Measurements from ENCODE around the gene MAFG. TPM values are rescaled to one million over a fixed set of nuclear protein-coding genes. Genes with fewer than 3 reads are reported as not detected.
A peak's percentile ranks its signal among the peaks of the same experiment; 100 is the strongest.

The MAFG gene
- total RNA-seq, 1 experiment from 2014 or later, result 29.1 TPM

DNA sequence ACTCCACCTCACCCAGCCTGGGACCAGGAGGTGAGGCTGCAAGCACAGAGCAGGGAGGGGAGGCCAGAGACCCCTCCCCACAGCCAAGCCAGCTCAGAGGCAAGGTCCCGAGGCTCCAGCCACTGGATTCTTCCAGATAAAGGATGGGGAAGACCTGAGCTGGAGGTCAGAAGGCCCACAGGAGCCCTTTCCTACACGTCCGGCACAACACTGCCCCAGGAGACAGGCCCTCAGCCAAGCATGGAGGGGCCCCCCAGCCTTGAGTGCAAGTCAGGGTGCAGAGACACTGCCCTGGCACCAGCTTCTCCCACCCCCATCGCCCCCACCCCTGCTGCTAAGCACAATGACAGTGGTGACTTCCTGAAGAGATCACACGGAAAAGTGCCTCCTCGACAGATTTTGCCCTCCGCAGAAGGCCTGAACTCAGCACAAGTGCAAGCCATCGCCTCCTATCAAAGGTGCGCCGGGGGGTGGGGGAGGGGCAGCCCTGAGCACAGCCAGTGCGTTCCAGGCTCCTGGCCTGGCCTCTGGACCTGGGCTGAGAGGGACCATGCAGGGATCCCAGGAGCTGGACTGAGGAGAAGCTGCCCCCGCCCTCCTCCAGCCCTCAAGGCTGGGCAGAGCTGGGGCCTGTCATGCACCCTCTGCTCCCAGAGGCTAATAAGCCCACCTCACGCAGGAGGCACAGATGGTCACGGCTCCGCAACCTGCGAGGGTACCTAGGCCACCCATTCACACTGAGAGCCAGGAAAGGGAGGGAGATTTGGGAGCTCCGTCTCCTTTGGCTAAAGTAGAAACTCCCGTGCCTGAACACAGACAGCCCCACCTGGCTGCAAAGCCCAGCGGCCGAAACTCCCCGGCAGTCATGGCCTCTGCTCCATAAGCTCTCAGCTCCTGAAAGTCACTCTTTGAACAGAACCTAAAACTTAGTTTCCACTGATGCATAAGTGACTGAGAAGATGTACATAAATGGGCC is 2.7 kb downstream of the MAFG start:
- Mint-ChIP-seq H3K4me3 (ENCODE audit: unreplicated experiment) (no peak overlapping the region), H3K4me1 (ENCODE audit: low read depth, unreplicated experiment) (peaks cover 17% of the 10 kb centered on the region), H3K9me3 (ENCODE audit: unreplicated experiment) (no peaks in the 10 kb centered on the region), H3K27ac (ENCODE audit: unreplicated experiment) (peak overlapping the region; percentile 85), H3K27me3 (ENCODE audit: insufficient read depth, unreplicated experiment) (no peaks in the 10 kb centered on the region), H3K36me3 (ENCODE audit: insufficient read depth, unreplicated experiment) (peaks cover 39% of the 10 kb centered on the region)
- H3K36me3 ChIP-seq (ENCODE audit: control insufficient read depth, insufficient read depth, low read length), result peaks cover 3% of the 10 kb centered on the region
- no TSS peak for BruUV-seq (replicated peaks)
- CTCF ChIA-PET, result interaction anchor here (1.5 to 1.6 kb wide), 2 partner anchors 95 to 98 kb away, joined by 4 to 10 read pairs; partner anchors contain the start of genes CENPX and LRRC45
- no peaks in the 10 kb centered on the region for H3K27me3 ChIP-seq (replicated peaks; ENCODE audit: control insufficient read depth, insufficient read depth, low read length)
- TF ChIP-seq, protein P1, sequence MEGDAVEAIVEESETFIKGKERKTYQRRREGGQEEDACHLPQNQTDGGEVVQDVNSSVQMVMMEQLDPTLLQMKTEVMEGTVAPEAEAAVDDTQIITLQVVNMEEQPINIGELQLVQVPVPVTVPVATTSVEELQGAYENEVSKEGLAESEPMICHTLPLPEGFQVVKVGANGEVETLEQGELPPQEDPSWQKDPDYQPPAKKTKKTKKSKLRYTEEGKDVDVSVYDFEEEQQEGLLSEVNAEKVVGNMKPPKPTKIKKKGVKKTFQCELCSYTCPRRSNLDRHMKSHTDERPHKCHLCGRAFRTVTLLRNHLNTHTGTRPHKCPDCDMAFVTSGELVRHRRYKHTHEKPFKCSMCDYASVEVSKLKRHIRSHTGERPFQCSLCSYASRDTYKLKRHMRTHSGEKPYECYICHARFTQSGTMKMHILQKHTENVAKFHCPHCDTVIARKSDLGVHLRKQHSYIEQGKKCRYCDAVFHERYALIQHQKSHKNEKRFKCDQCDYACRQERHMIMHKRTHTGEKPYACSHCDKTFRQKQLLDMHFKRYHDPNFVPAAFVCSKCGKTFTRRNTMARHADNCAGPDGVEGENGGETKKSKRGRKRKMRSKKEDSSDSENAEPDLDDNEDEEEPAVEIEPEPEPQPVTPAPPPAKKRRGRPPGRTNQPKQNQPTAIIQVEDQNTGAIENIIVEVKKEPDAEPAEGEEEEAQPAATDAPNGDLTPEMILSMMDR (IDR thresholded peaks at IDR 0.05; ENCODE audit: insufficient read depth in 1 of 2, low read depth in 1 of 2, low read length in 1 of 2, severe bottlenecking in 1 of 2, unreplicated experiment in 1 of 2), result no peak
- peaks cover 14% of the 10 kb centered on the region for H3K4me1 ChIP-seq
- no peak overlapping the region for H3K4me3 ChIP-seq (ENCODE audit: low read depth, low read length)
- no peak for DNase-seq
- intact Hi-C loops (cut with micrococcal nuclease; ENCODE audit: unreplicated experiment), result loop anchor here (5.0 kb wide), 2 partner anchors 97 to 597 kb away; partner anchors contain the start of genes CENPX and LRRC45
- H3K9me3 ChIP-seq, result no peaks in the 10 kb centered on the region
- POLR2A ChIA-PET, result interaction anchor here (0.7 to 1.1 kb wide), 2 partner anchors 14 to 256 kb away, joined by 3 read pairs; partner anchors contain the start of gene PCYT2

DNA sequence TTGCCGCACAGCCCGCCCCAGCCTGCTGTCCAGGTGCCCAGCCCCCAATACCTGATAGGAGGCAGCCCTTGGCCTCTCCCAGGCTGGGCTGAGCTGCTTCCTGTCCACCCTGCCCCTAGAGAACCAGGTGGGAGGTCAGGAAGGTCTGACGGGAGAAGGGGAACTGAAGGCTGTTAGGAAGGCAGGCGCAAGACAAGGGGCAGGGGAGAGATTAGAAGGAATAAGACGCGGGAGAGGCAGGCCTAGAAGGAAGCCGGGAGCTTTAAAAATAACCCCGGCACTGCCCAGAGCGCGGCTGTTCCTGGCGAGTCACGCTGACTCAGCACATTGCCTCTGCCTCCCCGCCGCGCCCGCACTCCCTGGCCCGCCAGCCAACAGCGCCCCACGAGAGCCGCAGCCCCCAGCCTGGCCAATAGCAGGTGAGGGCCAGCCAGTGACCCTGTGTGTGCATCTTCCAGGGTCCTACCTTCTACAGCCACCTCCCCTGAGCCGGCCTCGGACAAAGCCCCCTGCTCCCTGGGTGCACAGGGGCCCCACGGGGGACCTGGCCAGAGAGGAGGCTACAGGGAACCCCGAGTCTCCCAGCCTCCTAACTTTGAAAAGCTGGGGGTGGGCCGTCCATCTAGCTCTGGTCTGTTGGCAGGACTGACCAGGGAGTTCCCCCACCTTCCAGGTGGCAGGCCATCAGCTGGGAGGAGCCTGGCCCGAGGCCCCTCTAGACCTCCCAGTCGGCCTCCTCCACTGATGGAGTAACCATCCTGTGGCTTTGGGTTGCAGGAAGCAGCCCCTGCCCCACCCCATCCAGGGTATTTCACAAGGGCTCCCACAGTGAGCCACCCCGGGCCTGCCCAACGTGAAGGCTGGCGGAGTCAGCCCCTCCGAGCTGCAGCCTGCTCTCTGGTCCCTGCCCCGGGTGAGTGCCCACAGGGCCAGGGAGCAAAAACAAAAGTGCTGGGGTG is 4.0 kb downstream of the MAFG start:
- Mint-ChIP-seq H3K4me1 (ENCODE audit: low read depth, unreplicated experiment) (peaks cover 24% of the 10 kb centered on the region), H3K4me3 (ENCODE audit: unreplicated experiment) (no peak overlapping the region), H3K27me3 (ENCODE audit: insufficient read depth, unreplicated experiment) (no peaks in the 10 kb centered on the region), H3K36me3 (ENCODE audit: insufficient read depth, unreplicated experiment) (peaks cover 52% of the 10 kb centered on the region), H3K9me3 (ENCODE audit: unreplicated experiment) (no peaks in the 10 kb centered on the region), H3K27ac (ENCODE audit: unreplicated experiment) (peak overlapping the region; percentile 86)
- TF ChIP-seq, protein P1 (IDR thresholded peaks at IDR 0.05; ENCODE audit: insufficient read depth in 1 of 2, low read depth in 1 of 2, low read length in 1 of 2, severe bottlenecking in 1 of 2, unreplicated experiment in 1 of 2), result no peak
- Histone ChIP-seq H3K27me3 (replicated peaks; ENCODE audit: control insufficient read depth, insufficient read depth, low read length) (no peaks in the 10 kb centered on the region), H3K36me3 (ENCODE audit: control insufficient read depth, insufficient read depth, low read length) (peaks cover 6% of the 10 kb centered on the region), H3K9me3 (no peaks in the 10 kb centered on the region), H3K4me3 (ENCODE audit: low read depth, low read length) (no peak overlapping the region), H3K4me1 (peaks cover 14% of the 10 kb centered on the region)
- POLR2A ChIA-PET, result interaction anchor here (1.1 kb wide), 1 partner anchor 12 kb away, joined by 3 read pairs; the partner anchor contains the start of gene PCYT2
- DNase-seq, result no peak
- no TSS peak for BruUV-seq (replicated peaks)
- CTCF ChIA-PET, result no interaction called here
- intact Hi-C loops (cut with micrococcal nuclease; ENCODE audit: unreplicated experiment), result no loop called here
